HG03432 (cell line): ENCODE data around the gene NUTM2G.
"Not testable (repeated sequence)": the region's sequence is repeated elsewhere in the genome, so short reads cannot be mapped to it uniquely, and the experiment has no call there.

Experiments
- ATAC-seq: cut with Tn5 transposase; IDR thresholded peaks from one replicate; pipeline ENCODE4 v1.9.1; 2021; ENCODE audit warnings: mild to moderate bottlenecking, moderate library complexity; ENCODE audit not compliant: unreplicated experiment

The NUTM2G gene, protein sequence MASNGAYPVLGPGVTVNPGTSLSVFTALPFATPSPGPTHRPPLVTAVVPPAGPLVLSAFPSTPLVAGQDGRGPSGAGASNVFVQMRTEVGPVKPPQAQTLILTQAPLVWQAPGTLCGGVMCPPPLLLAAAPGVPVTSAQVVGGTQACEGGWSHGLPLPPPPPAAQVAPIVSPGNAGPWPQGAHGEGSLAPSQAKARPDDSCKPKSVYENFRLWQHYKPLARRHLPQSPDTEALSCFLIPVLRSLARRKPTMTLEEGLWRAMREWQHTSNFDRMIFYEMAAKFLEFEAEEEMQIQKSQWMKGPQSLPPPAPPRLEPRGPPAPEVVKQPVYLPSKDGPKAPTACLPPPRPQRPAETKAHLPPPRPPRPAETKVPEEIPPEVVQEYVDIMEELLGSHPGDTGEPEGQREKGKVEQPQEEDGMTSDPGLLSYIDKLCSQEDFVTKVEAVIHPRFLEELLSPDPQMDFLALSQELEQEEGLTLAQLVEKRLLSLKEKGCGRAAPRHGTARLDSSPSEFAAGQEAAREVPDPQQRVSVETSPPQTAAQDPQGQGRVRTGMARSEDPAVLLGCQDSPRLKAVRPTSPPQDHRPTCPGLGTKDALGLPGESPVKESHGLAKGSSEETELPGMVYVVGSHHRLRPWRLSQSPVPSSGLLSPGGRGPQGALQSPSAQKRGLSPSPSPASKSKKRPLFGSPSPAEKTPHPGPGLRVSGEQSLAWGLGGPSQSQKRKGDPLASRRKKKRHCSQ

GRCh38 chr9:96928543-96928942 is at the start of gene NUTM2G:
Gene NUTM2G (plus strand): TSS chr9:96928843. CDS start chr9:96929025, 182 bp downstream.
- not testable (repeated sequence) for ATAC-seq

DNA sequence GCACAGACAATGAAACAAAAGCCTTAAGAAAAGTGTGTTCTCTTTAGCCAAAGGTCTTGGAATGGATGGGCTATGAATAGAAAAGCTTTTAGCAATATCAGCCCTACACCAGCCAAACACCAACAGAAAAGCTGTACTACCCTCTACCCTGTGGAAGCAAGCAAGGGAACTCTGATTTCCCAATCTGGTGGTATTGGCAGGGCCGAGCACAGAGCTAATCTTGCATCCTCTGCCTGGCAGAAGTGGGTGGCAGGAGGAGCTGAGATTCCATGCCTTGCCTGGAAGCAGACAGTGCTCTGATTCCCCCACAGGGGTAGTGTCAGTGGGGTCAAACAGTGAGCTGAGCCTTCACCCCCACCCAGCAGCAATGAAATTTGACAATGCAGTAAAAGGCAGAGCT is 44.7 kb upstream of the NUTM2G start:
- no peak for ATAC-seq

DNA sequence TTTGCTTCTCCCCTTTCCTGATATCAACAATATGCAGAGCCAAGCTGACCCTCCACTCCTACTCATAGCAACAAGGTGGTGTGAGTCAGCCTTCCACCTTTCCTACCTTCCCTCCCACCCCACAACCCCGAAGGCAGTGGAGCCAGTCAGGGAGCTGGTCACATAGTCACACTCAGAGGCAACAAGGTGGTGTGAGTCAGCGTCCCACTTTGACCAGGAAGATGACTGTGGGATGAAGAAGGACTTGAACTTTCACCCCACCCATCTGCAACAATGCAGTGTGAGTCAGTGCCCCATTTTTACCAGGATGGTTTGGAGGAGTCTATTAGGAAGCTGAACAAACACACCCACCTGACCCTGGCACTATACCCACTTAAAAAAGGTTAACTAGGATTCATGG is 44.2 kb upstream of the NUTM2G start:
- no peak for ATAC-seq

DNA sequence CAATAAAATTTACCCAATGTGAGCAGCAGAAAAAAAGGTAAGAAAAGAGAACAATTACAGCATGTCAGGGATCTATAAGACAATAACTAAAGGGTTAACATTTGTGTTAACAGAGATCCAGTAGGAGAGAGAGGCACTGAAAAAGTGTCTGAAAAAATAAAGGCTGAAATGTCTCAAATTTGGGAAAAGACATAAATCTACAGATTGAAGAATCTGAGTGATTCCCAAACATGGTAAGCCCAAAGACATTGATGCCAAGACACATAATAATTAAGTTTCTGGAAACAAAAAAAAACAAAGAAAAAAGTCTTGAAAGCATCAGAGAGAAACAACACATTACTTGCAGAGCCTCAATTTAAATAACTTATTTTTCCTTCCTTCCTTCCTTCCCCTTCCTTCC is 43.2 kb upstream of the NUTM2G start:
- ATAC-seq: no peak

DNA sequence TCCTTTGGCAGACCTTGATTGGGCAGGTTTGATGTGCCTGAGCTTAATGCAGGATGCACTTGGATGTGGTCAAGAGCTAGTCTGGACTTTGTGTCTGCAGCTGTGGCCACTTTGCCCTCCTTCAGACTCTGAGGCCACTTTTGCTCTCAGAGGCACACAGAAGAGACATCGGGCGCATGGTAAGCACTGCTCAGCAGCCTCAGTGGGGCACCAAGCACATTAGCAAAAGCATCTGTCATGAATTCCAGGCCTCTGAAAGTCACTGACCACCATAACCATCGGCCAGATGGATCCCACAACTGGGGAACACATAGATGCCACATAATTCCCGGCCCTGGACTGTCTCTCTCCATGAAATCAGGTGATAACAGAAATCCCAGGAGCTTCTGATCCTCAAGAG is 40.1 kb upstream of the NUTM2G start:
- ATAC-seq: no peak

DNA sequence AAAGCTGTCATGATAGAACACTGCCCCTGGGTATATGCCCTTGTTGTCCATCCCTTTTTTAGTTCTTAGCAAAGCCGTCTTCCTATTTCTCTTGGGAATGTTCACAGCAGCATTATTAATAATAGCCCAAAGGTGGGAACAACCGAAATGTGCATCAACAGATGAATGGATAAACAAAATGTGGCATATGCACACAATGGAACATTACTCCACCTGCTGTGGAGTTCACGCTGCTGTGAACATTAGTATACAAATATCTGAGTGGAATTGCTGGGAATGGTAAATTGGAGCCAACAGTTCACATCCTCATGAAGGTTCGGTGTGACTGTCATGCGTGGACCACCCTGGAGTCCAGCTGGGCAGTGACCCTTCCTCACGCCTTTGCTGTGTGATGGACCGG is 36.5 kb upstream of the NUTM2G start:
- ATAC-seq: no peak

GRCh38 chr9:96900010-96900409 is 28.6 kb upstream of the NUTM2G start:
- not testable (repeated sequence) for ATAC-seq

DNA sequence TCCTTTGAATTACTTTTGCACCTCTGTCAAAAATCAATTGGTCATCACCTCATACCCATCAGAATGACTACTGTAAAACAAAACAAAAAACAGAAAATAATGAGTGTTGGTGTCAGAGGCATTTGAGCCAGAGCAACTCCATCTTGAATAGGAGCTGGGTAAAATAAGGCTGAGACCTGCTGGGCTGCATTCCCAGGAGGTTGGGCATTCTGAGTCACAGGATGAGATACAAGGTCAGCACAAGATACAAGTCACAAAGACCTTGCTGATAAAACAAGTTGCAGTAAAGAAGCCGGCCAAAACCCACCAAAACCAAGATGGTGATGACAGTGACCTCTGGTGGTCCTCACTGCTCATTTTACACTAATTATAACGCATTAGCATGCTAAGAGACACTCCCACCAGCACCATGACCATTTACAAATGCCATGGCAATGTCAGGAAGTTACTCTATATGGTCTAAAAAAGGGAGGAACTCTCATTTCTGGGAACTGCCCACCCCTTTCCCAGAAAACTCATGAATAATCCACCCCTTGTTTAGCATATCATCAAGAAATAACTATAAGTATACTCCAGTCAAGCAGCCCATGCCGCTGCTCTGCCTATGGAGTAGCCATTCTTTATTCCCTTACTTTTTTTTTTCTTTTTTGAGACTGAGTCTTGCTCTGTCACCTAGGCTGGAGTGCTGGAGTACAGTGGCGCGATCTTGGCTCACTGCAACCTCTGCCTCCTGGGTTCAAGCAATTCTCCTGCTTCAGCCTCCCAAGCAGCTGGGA is 23.5 kb upstream of the NUTM2G start:
- ATAC-seq: not testable (repeated sequence)

- not testable (repeated sequence) for ATAC-seq
These were observed 20.2 kb upstream of the NUTM2G start for GRCh38 chr9:96908479-96908878.

GRCh38 chr9:96915539-96915938 is 13.1 kb upstream of the NUTM2G start:
- not testable (repeated sequence) for ATAC-seq

GRCh38 chr9:96916531-96916930 is 12.1 kb upstream of the NUTM2G start:
- ATAC-seq: not testable (repeated sequence)

GRCh38 chr9:96918550-96918949 is 10.1 kb upstream of the NUTM2G start:
- ATAC-seq: not testable (repeated sequence)

DNA sequence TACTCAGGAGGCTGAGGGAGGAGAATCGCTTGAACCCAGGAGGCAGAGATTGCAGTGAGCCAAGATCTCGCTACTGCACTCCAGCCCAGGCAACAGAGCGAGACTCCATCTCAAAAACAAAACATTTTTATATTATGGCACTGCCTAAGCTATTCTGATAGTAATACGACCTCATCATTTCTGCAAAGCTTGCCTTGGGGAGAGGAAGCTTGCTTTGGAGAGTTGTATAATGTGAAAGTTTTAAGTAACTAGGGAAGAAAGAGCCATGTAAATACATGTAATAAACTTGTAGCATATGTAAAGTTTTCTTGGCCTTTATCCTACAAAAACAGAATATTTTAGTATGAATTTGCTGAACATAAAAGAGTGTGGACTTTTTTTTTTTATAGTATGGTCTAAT is 7.8 kb upstream of the NUTM2G start:
- not testable (repeated sequence) for ATAC-seq

- not testable (repeated sequence) for ATAC-seq
These were observed 3.1 kb upstream of the NUTM2G start for GRCh38 chr9:96925587-96925986.

- ATAC-seq: not testable (repeated sequence)
These were observed 3.0 kb downstream of the NUTM2G start for GRCh38 chr9:96931665-96932064.

- not testable (repeated sequence) for ATAC-seq
These were observed 5.5 kb downstream of the NUTM2G start for GRCh38 chr9:96934097-96934496.

GRCh38 chr9:96934706-96935105 is 6.1 kb downstream of the NUTM2G start:
- ATAC-seq: not testable (repeated sequence)

- not testable (repeated sequence) for ATAC-seq
These were observed 6.8 kb downstream of the NUTM2G start for GRCh38 chr9:96935401-96935800.

GRCh38 chr9:96937442-96937841 is 8.8 kb downstream of the NUTM2G start:
- ATAC-seq: not testable (repeated sequence)

- not testable (repeated sequence) for ATAC-seq
These were observed 10.5 kb downstream of the NUTM2G start for GRCh38 chr9:96938957-96939665.

- not testable (repeated sequence) for ATAC-seq
These were observed 12.3 kb downstream of the NUTM2G start for GRCh38 chr9:96940982-96941381.
